Immature natural killer cell (primary cell): ENCODE results near the gene SFMBT2. TPM values are rescaled to one million over a fixed set of nuclear protein-coding genes. Genes with fewer than 3 reads are reported as not detected.
A peak's percentile ranks its signal among the peaks of the same experiment; 100 is the strongest.

Experiments
- DNase-seq, 3 donors: peaks; one replicate each; pipeline ENCODE4 v3.0.0; 2022; ENCODE audit warnings: mixed read lengths in 1 of 3
- H3K27ac Mint-ChIP-seq, 6 donors: one replicate each; pipeline ENCODE4 v1.8.0; 2020; ENCODE audit warnings: mixed read lengths in 6 of 6, mild to moderate bottlenecking in 5 of 6, inconsistent platforms in 4 of 6, moderate library complexity in 3 of 6
- H3K27me3 Mint-ChIP-seq, 3 donors: one replicate each; pipeline ENCODE4 v1.8.0; 2020 to 2021; ENCODE audit warnings: low read depth in 3 of 3, mild to moderate bottlenecking in 3 of 3, mixed read lengths in 3 of 3, moderate library complexity in 3 of 3, inconsistent platforms in 1 of 3
- H3K36me3 Mint-ChIP-seq, 3 donors: one replicate each; pipeline ENCODE4 v1.8.0; 2020; ENCODE audit warnings: mixed read lengths in 3 of 3, inconsistent platforms in 2 of 3, mild to moderate bottlenecking in 2 of 3
- H3K4me1 Mint-ChIP-seq, 2 donors: one replicate each; pipeline ENCODE4 v1.8.0; 2020; ENCODE audit warnings: inconsistent platforms in 2 of 2, mild to moderate bottlenecking in 2 of 2, mixed read lengths in 2 of 2, moderate library complexity in 1 of 2
- H3K4me3 Mint-ChIP-seq, 5 donors: one replicate each; pipeline ENCODE4 v1.8.0; 2020; ENCODE audit warnings: mild to moderate bottlenecking in 5 of 5, mixed read lengths in 5 of 5, inconsistent platforms in 3 of 5, moderate library complexity in 3 of 5
- H3K9me3 Mint-ChIP-seq, 6 donors: one replicate each; pipeline ENCODE4 v1.8.0; 2020; ENCODE audit warnings: mild to moderate bottlenecking in 6 of 6, mixed read lengths in 6 of 6, inconsistent platforms in 4 of 6, moderate library complexity in 3 of 6
- polyA plus RNA-seq, 3 donors: library from polyadenylated mRNA; unstranded; fragments of 300-500 nt; fragmentation: Illumina TruSeq; gene quantifications; one replicate each; pipeline ENCODE4 v1.2.3, GENCODE V29; 2021

SFMBT2 gene
- polyA plus RNA-seq, 3 donors from 2014 or later: 1.5 to 9.8 (median 3.1) TPM

DNA sequence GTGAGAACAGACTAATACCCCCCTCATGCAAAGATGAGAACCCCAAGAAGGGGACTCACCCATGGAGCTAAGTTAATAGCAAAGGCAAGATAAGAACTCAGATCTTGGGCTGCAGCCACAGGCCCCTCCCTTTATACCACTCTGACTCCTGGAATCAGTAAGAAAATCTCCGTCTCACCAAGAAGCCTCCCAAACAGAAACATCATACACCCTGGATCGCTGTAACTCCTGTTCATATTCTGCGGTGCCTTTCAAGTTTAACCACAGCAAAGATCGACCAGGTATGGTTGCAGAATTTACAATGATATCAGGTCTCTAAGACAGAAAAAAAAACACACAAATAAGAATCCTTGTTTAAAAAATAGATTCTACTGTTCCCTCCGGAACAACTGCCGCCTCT is 47.1 kb downstream of the SFMBT2 start:
- no peak for DNase-seq
- H3K27ac Mint-ChIP-seq: peak overlapping the region in 2 of 6 donors; percentile 28 to 71
- no peak overlapping the region for H3K4me3 Mint-ChIP-seq
- H3K36me3 Mint-ChIP-seq: peaks cover 35 to 57% (median 42%) of the 10 kb centered on the region in 3 donors
- peaks cover 23 to 73% of the 10 kb centered on the region in 2 donors for H3K4me1 Mint-ChIP-seq
- H3K27me3 Mint-ChIP-seq: peaks cover 0 to 2% (median 0%) of the 10 kb centered on the region in 3 donors
- no peaks in the 10 kb centered on the region for H3K9me3 Mint-ChIP-seq

DNA sequence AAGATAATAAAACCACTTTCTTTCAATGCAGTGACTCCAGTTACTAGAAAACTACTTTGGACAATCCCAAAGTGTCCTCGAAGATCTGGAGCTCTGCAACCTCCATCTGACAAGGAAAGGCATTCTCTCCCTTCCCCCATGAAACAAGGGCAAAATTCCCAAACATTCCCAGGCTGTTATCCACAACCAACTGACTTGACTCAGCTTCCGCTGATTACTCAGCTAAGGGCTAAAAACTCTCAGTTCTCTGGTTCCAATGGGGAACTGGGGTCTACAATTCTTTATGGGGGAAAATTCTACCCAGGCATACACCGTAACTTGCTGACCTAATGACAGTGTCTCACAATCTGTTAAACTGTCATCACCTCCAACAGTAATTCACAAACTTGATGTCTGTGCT is 48.4 kb downstream of the SFMBT2 start:
- no peak for DNase-seq
- Mint-ChIP-seq H3K27me3 (peaks cover 0 to 2% (median 0%) of the 10 kb centered on the region in 3 donors), H3K27ac (peak overlapping the region in 2 of 6 donors; percentile 6 to 28), H3K4me1 (peaks cover 28 to 84% of the 10 kb centered on the region in 2 donors), H3K36me3 (peaks cover 37 to 59% (median 41%) of the 10 kb centered on the region in 3 donors), H3K4me3 (no peak overlapping the region), H3K9me3 (no peaks in the 10 kb centered on the region)

DNA sequence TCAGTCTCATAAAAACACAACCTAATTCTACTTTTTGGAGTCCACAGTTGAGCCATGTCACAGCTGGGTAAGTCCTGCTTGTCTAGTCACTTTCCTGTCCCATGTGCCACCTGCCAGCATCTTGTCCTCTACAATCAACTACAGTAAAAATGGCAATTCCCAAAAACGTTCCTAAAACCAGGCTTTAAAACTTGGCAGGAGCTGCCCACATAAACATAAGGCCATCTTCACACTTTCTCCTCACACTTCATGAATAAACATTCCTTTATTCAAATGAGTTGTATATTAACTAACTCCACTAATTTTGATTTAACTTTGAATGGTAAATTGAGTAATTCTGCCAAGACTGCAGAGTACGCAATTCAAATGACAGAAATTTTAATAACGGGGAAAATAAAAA is 49.5 kb downstream of the SFMBT2 start:
- no peak for DNase-seq
- Mint-ChIP-seq H3K4me3 (no peak overlapping the region), H3K36me3 (peaks cover 30 to 52% (median 40%) of the 10 kb centered on the region in 3 donors), H3K9me3 (no peaks in the 10 kb centered on the region), H3K4me1 (peaks cover 31 to 91% of the 10 kb centered on the region in 2 donors), H3K27ac (no peak overlapping the region), H3K27me3 (peaks cover 0 to 2% (median 0%) of the 10 kb centered on the region in 3 donors)

DNA sequence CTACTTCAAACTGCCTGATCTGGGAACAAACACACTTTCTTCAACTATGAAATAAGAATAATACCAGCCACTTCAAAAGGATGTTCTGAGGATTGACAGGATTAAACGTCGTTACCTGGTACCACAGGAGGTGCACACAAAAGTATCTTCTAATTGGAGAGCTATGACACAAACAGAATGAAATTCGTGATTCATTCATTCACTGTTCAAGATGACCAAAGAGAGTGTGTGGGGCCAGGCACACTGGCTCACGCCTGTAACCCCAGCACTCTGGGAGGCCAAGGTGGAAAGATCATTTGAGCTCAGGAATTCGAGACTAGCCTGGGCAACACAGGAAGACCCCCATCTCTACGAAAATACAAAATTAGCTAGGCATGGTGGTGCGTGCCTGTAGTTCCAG is 50.9 kb downstream of the SFMBT2 start:
- no peaks in the 10 kb centered on the region for H3K9me3 Mint-ChIP-seq
- no peak overlapping the region for H3K4me3 Mint-ChIP-seq
- H3K27ac Mint-ChIP-seq: peak overlapping the region in 3 of 6 donors; percentile 5 to 55 (median 21)
- DNase-seq: no peak
- peaks cover 24 to 43% (median 30%) of the 10 kb centered on the region in 3 donors for H3K36me3 Mint-ChIP-seq
- H3K27me3 Mint-ChIP-seq: peaks cover 0 to 2% (median 0%) of the 10 kb centered on the region in 3 donors
- peaks cover 33 to 87% of the 10 kb centered on the region in 2 donors for H3K4me1 Mint-ChIP-seq

DNA sequence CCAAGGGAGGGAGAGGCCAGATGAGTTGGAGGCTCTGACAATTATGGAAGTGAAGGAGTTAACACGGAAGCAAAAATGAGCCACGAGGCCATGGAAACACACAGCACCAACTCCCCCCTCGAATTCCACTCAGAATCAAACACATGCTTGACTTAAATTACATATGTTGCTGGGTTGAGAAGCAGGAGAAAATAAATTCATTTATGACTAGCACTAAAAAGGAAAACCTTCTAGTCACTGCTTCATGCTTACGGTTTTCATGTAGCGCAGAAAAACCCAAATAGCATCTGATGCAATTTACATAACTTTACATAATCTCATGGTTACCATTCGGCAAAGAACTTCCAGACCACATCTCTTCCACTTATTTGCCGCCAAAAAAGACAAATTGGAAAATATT is 51.5 kb downstream of the SFMBT2 start:
- H3K36me3 Mint-ChIP-seq: peaks cover 24 to 38% (median 30%) of the 10 kb centered on the region in 3 donors
- H3K27me3 Mint-ChIP-seq: peaks cover 0 to 2% (median 0%) of the 10 kb centered on the region in 3 donors
- no peak for DNase-seq
- peak overlapping the region in 1 of 6 donors; percentile 5 for H3K27ac Mint-ChIP-seq
- H3K4me3 Mint-ChIP-seq: no peak overlapping the region
- peaks cover 0 to 2% (median 0%) of the 10 kb centered on the region in 6 donors for H3K9me3 Mint-ChIP-seq
- H3K4me1 Mint-ChIP-seq: peaks cover 31 to 86% of the 10 kb centered on the region in 2 donors

DNA sequence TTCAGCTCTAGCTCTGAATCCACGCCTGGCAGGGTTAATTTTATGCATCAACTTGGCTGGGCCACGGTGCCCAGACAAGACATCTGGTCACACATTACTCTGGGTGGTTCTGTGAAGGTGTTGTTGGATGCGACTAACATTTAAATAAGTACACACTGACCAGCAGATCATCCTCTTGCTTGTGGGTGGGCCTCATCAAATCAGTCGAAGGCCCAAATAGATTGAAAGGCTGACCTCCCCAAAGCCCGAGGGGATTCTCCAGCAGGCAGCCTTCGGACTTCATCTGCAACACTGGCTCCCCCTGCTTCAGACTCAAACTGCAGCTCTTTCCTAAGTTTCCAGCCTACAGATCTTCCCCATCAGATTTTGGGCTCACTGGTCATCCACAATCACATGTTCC is 53.6 kb downstream of the SFMBT2 start:
- Mint-ChIP-seq H3K9me3 (peaks cover 0 to 2% (median 0%) of the 10 kb centered on the region in 6 donors), H3K4me3 (no peak overlapping the region), H3K27ac (no peak overlapping the region), H3K4me1 (peaks cover 28 to 85% of the 10 kb centered on the region in 2 donors), H3K36me3 (peaks cover 17 to 23% (median 18%) of the 10 kb centered on the region in 3 donors), H3K27me3 (no peaks in the 10 kb centered on the region)
- no peak for DNase-seq

DNA sequence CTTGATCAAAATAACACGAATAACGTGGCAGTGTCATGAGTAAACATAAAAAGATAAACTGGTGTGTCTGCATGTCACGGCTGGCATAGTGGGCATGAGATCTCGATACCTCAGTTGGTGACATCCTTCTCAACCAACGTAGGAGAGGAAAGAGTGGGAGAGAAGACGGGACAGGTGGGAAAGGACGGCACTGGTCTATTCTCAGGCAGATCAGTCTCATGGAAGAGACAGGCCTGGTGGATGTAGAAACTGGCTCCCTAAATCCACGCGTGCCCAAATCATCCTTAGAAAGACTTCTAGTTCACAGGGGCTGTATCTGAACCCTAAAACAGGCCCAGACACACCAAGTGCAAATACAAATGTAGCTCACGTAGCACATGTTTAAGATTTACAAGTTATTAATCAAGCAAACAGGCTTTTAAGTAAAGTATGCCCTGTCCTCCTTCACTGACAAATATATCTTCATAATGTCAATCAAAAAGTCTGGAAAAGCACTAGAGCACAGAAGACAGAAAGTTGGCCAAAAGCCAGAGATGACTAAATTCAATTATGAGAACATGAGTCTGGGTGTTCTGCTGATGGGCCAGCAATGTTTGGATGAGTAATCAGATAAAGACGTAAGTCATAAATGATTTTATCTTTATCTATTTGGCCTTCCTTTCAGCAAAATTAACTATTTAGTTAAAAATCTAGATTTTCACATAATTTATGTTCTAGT is 56.3 kb downstream of the SFMBT2 start:
- no peaks in the 10 kb centered on the region for H3K27me3 Mint-ChIP-seq
- H3K9me3 Mint-ChIP-seq: peaks cover 0 to 2% (median 0%) of the 10 kb centered on the region in 6 donors
- no peak for DNase-seq
- peak overlapping the region in 3 of 6 donors; percentile 16 to 48 (median 48) for H3K27ac Mint-ChIP-seq
- H3K4me1 Mint-ChIP-seq: peaks cover 36 to 84% of the 10 kb centered on the region in 2 donors
- H3K36me3 Mint-ChIP-seq: peaks cover 16 to 25% (median 24%) of the 10 kb centered on the region in 3 donors
- H3K4me3 Mint-ChIP-seq: no peak overlapping the region

DNA sequence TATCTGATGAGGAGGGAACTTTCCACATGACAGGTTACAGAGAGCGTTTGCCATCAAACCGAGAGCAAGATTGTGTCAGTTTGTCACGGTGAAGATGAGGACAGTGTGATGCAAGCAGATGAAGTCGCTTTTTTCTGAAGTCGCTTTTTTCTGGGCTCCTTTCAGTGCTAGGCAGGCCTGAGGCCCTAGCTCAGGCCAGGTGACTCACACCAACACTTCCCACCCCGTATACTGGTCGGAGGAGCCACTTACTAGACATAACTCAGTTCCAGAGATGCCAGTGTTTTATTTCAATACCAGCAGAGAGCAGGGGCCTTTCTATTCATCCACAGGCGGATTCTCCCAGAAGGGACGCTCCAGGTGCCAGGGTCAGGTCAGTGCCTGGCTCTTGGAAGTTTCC is 58.9 kb downstream of the SFMBT2 start:
- H3K36me3 Mint-ChIP-seq: peaks cover 6 to 16% (median 7%) of the 10 kb centered on the region in 3 donors

DNA sequence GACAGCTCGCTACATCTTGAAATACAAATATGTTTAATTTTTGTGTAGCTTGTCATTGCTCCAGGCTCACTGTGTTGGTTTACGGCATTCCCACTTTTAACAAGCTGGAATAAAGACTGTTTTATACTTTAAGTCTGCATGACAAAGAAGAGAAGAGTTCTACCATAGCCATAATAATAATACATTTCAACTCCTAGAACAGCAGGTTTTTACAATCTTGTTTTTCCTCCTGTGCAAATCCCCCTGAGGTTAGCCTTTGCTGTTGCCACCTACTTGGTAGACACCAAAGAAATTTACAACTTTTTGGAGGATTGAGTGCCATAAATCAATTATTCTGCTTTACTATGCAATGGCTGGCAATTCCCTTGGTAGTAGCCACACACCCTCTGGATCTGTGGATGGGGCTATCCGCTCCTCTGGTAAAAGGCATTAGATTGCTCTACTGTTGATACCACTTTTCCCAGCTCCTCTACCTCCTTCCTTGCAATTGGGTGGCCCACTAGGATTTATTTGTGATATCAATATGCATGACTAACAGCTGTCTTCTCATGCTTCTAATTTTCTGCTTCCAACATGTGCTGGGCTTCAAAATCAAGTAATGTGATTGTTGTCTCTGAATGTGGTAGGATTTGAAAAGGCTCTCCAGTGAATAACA is 60.2 kb downstream of the SFMBT2 start:
- H3K9me3 Mint-ChIP-seq: peaks cover 0 to 2% (median 0%) of the 10 kb centered on the region in 6 donors
- no peak for DNase-seq
- H3K27ac Mint-ChIP-seq: peak overlapping the region in 1 of 6 donors; percentile 77
- H3K27me3 Mint-ChIP-seq: no peaks in the 10 kb centered on the region
- H3K4me3 Mint-ChIP-seq: no peak overlapping the region
- peaks cover 7 to 13% (median 12%) of the 10 kb centered on the region in 3 donors for H3K36me3 Mint-ChIP-seq
- H3K4me1 Mint-ChIP-seq: peaks cover 35 to 79% of the 10 kb centered on the region in 2 donors

More for the DNA sequence above, 58.9 kb downstream of the SFMBT2 start:
- peaks cover 0 to 2% (median 0%) of the 10 kb centered on the region in 6 donors for H3K9me3 Mint-ChIP-seq
- no peaks in the 10 kb centered on the region for H3K27me3 Mint-ChIP-seq
- peak overlapping the region in 1 of 6 donors; percentile 19 for H3K27ac Mint-ChIP-seq
- no peak for DNase-seq
- peaks cover 37 to 83% of the 10 kb centered on the region in 2 donors for H3K4me1 Mint-ChIP-seq
- H3K4me3 Mint-ChIP-seq: no peak overlapping the region

DNA sequence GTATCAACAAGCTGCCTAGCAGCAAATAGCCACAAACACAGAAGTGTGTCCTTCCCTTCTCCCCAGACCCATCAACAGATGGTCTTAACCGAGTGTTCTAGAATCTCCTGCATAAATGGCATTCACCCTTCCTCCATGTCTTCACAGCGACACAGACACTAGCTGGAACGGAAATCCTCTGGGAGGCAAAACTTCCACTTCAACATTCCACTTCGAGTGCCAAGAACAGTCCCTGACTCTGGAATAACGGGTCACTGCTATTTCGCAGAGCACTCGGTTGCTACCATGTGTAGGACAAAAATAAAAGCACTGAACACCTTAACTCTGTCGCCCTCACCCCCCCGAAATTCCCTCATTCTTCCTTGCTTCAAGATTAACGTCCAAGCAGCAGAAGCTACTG is 65.1 kb downstream of the SFMBT2 start:
- Mint-ChIP-seq H3K4me1 (peaks cover 34 to 83% of the 10 kb centered on the region in 2 donors), H3K27me3 (no peaks in the 10 kb centered on the region), H3K4me3 (no peak overlapping the region), H3K9me3 (no peaks in the 10 kb centered on the region), H3K27ac (peak overlapping the region in 1 of 6 donors; percentile 21), H3K36me3 (peaks cover 7 to 22% (median 20%) of the 10 kb centered on the region in 3 donors)
- no peak for DNase-seq

DNA sequence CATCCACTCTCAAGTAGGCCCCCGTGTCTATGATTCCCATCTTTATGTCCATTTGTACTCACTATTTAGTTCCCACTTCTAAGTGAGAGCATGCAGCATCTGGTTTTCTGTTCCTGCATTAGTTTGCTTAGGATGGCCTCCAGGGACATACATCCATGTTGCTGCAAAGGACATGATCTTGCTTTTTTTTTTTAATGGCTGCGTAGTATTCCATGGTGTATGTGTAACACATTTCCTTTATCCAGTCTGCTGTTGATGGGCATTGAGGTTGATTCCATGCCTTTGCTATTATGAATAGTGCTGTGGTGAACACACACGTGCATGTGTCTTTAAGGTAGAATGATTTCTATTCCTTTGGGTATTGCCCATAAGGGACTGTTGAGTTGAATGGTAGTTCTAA is 67.8 kb downstream of the SFMBT2 start:
- peaks cover 34 to 81% of the 10 kb centered on the region in 2 donors for H3K4me1 Mint-ChIP-seq
- no peak for DNase-seq
- no peaks in the 10 kb centered on the region for H3K9me3 Mint-ChIP-seq
- peaks cover 0 to 20% (median 13%) of the 10 kb centered on the region in 3 donors for H3K36me3 Mint-ChIP-seq
- H3K4me3 Mint-ChIP-seq: no peak overlapping the region
- H3K27me3 Mint-ChIP-seq: peaks cover 0 to 1% (median 0%) of the 10 kb centered on the region in 3 donors
- no peak overlapping the region for H3K27ac Mint-ChIP-seq

DNA sequence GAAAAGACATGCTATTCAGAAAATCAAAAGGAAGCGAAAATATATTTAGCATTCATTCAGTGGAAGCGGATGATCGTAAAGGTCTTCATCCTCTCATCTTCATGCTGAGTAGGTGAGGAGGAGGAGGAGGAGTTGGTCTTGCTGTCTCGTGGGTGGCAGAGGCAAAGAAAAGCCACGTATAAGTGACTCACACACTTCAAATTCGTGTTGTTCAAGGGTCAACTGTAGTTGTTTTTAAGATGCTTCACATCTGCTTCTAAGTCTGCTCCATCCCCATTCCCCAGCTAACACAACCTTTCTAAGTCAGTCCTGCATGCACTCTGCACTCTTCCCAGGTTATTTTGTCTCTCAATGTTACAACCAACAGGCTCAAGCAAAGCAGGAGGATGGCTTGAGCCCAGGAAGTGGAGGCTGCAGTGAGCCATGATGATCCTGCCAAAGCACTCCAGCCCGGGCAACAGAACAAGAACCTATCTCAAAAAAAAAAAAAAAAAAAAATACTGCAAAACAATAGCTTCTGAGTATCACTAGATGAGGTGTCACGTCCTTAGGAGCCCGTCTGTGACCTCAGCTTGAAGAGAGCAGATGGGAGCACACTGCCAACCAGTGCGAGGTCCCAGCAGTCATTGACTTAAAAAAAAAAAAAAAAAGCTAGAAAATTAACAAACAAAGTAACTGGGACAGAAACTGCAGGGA is 70.5 kb downstream of the SFMBT2 start:
- DNase-seq: no peak
- H3K27me3 Mint-ChIP-seq: peaks cover 1 to 2% (median 1%) of the 10 kb centered on the region in 3 donors
- peak overlapping the region in 5 of 6 donors; percentile 15 to 68 (median 46) for H3K27ac Mint-ChIP-seq
- no peaks in the 10 kb centered on the region for H3K9me3 Mint-ChIP-seq
- peaks cover 56 to 87% of the 10 kb centered on the region in 2 donors for H3K4me1 Mint-ChIP-seq
- H3K4me3 Mint-ChIP-seq: no peak overlapping the region
- peaks cover 0 to 19% (median 13%) of the 10 kb centered on the region in 3 donors for H3K36me3 Mint-ChIP-seq

DNA sequence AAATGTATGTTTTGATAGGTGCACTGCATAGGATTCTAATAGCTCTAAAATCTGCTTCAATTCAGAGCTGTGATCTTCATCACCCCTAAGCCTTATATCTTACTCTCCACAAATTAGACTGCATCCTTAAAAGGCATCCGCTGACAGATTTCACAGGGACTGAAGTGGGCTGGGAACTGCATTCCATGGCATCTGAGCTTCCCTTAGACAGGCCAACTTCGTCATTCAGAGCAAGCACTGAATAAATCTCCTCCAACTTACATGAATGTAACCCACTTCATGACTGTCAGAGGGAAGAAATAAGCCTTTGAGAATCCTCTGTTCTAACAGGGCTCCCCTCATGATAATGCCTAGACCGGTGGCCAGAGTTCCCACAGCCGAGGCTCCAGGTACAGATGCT is 71.3 kb downstream of the SFMBT2 start:
- Mint-ChIP-seq H3K27ac (peak overlapping the region in 2 of 6 donors; percentile 47 to 75), H3K4me3 (no peak overlapping the region)

More for the DNA sequence above, 71.3 kb downstream of the SFMBT2 start:
- Mint-ChIP-seq H3K36me3 (peaks cover 0 to 19% (median 13%) of the 10 kb centered on the region in 3 donors), H3K27me3 (peaks cover 1 to 2% (median 1%) of the 10 kb centered on the region in 3 donors), H3K4me1 (peaks cover 63 to 94% of the 10 kb centered on the region in 2 donors), H3K9me3 (no peaks in the 10 kb centered on the region)
- no peak for DNase-seq
